HG03558 (cell line): ENCODE results near the gene CSF3R.

ENCODE experiments used
- ATAC-seq: cut with Tn5 transposase; IDR thresholded peaks from one replicate; pipeline ENCODE4 v1.9.1; 2021; ENCODE audit warnings: moderate number of reproducible peaks; ENCODE audit not compliant: unreplicated experiment; ENCODE audit errors: extremely low read depth

Gene CSF3R

DNA sequence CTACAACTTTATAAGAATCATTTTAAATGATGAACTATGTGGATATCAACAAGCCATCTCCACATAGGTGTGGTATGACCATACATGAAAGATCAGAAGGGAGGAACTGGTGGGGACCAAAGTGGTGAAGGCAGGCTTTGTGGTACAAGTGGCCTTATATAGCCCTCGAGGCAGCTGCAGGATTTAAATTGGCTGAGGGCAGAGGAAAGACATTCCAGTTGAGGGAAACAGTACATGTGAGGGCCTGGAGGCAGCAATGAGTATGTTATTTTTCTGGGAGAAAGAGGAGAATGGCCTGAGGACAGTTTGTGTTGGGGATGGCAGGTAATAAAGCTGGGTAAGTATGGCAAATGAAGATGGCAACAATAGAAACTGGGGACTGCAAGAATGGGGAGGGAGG is 49.6 kb downstream of the CSF3R start:
- ATAC-seq = no peak

DNA sequence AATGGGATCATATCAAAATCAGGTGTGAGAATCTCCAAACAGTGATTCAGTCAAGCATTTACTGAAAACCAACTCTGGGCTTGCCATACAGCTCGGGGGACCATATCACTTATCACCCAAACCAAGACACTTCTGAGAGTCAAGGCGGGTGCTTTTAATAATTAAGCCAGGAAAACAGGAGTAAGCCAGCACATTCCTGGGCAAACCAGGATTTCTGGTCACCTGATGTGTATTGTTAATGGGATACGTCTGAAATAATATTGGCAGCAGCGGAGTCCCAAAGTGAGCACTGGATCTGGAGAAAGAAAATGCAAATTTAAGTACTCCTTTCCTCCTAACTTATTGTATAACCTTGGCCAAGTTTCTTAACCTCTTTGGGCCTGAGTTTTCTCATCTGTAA is 50.1 kb downstream of the CSF3R start:
- no peak for ATAC-seq

DNA sequence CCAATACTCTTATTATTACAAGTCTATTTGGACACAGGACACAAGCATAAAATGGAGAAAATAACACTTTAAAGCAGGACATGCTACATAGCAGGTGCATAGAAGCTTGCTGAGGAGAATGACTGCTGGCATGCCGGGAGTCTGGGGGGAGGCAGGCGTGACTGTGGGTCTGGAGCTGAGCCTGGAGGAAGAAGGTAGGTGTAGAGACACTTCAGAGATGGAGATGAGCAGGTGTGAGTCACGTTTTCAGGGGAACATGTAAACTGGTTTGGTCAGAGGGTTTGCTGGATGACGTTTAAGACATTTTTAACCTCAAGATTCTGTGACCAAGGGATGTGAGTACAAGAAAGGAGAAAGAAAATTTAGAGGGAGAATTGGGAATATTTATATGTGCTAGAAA is 56.9 kb downstream of the CSF3R start:
- no peak for ATAC-seq

DNA sequence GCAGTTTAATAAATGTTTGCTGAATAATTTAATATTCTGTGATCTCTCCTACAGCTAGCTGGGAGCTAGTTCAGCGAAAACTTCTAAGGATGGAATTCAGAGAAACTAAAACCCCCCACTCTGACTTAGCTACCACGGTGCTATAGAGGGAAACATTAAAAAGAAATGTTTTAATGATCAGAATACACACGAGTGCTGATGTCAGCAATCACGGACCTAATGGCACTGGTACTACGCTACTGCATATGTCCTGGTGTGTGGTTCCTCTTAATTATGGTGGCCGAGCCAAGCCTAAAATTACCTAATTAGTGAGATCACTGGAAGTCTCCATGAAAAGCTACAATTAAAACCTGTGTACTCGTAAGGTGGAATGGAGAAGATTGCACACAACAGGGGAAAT is 61.1 kb downstream of the CSF3R start:
- no peak for ATAC-seq

DNA sequence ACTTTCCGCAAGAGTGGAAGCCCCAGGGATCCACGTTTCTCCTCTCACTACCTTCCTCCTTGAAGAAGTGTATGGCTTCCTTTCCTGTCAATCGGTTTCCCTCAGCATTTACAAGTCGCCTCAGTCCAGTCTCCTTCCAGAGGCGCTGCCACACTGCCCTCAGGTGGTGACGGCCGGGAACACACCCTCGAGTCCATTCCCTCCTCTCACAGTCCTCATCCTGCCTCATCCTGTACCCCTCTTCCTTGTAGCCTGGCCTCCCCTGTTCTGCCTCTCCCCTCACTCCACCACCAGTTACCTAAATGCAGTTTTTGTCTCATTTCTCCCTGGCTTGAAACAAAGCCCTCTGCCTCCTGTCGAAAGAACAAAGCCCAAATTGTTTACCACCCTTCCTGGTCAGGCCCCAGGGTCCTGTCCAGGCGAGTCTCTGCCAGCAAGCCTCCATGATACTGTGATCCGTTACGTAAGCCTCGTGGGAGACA is 61.8 kb downstream of the CSF3R start:
- no peak for ATAC-seq

DNA sequence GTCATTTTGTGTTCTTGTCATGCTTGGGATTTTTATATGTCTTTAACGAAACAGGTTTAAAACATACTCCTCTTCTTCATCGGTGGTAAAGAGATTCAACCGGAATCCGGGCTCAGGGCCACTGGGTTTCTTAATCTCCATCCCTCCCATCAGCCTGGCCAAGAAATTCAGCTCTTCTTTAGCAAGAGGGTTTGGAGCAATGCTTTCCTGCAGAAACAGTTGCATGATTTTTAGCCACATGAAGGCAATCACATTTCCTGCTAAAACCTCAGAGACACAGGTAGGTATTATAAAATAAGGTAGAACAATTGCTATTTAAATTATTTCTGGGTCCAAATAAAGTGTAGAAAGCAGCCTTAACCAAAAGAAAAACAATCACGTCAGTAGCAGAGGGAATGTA is 62.3 kb downstream of the CSF3R start:
- ATAC-seq = no peak

DNA sequence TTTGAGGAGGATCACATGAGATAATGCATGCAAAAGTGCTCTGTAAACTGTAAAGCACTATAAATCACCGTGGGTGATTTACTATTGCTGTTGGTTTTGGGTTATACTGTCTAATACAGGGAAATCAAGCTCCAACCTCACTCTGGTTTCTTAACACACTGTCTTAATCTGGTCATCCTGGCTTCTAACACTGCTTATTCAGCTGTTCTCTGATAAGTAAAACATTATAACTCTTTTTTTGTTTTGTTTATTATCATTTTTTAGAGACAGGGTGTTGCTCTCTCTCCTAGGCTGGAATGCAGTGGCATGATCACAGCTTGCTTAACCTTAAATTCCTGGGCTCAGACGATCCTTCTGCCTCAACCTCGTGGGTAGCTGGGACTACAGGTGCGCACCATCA is 63.1 kb downstream of the CSF3R start:
- ATAC-seq = no peak

DNA sequence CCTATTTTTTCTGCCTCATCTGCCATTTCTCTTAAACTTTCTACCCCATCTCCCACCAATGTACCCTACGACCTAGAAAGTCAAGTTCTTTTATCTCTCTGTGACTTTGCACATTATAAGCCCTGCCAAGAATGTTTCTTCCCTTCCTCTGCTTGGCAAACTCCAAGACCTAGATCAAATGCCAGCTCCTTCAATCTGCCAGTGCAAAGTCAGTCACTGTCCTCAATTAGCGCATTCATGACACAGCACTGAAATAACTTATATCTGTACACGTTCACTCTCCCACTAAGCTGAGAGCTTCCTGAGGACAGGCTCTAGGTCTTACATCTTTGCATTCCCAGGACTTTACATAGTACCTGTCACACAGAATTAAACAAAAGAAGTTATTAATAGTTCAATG is 63.6 kb downstream of the CSF3R start:
- no peak for ATAC-seq

DNA sequence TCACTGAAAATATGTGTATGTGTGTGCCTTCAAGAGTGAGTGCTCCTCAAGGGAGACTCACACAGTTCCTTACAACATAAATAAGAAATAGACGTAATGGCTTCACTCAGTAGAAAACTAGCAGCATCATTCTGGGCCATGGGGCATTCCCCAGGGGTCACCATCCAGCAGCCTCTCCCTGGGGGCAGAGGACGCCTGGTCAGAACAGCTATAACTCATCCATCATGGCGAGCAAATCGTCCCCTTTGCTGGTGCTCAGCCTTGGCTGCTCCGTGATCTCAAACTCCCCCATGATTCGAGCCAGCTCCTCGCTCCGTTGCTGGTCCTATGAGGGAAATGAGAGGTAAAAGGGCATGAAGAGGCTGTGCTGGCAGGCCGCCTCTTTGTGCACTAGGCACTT is 64.8 kb downstream of the CSF3R start:
- no peak for ATAC-seq
